Calu3 (cell line): ENCODE measurements around the gene COMMD7. TPM values are rescaled to one million over a fixed set of nuclear protein-coding genes. Genes with fewer than 3 reads are reported as not detected.
"Not testable (repeated sequence)": the region's sequence is repeated elsewhere in the genome, so short reads cannot be mapped to it uniquely, and the experiment has no call there.

ENCODE experiments used
- BruUV-seq: library from RNA; stranded (reverse); fragments of 400-500 nt; replicated peaks from 2 replicates; lab custom pipeline; 2021; lab: Mats Ljungman, UMichigan
- CTCF ChIA-PET: fragments of 300-600 bp; sonication (Branson Sonifier 250); formaldehyde crosslinking; loops from one replicate; lab custom pipeline; 2022; ENCODE audit warnings: antibody characterized with exemption; lab: Charles Lee
- DNase-seq: peaks from one replicate; pipeline ENCODE4 v3.0.0; 2022
- H3K27ac Mint-ChIP-seq: one replicate; pipeline ENCODE4 v1.8.0; 2022; ENCODE audit warnings: mixed read lengths; ENCODE audit not compliant: unreplicated experiment
- H3K27me3 Mint-ChIP-seq: one replicate; pipeline ENCODE4 v1.8.0; 2022; ENCODE audit warnings: mixed read lengths; ENCODE audit not compliant: unreplicated experiment
- H3K36me3 Mint-ChIP-seq: one replicate; pipeline ENCODE4 v1.8.0; 2022; ENCODE audit warnings: mild to moderate bottlenecking, moderate library complexity, mixed read lengths; ENCODE audit not compliant: insufficient read depth, unreplicated experiment
- H3K4me1 Mint-ChIP-seq: one replicate; pipeline ENCODE4 v1.8.0; 2022; ENCODE audit warnings: mild to moderate bottlenecking, low read depth, mixed read lengths; ENCODE audit not compliant: unreplicated experiment
- H3K4me3 Mint-ChIP-seq: one replicate; pipeline ENCODE4 v1.8.0; 2022; ENCODE audit warnings: mild to moderate bottlenecking, low read depth, moderate library complexity, mixed read lengths; ENCODE audit not compliant: unreplicated experiment
- H3K9me3 Mint-ChIP-seq: one replicate; pipeline ENCODE4 v1.8.0; 2022; ENCODE audit warnings: low read depth, mixed read lengths; ENCODE audit not compliant: unreplicated experiment
- intact Hi-C: fragments of 100-400 bp; cut with micrococcal nuclease; formaldehyde crosslinking; loops from one replicate; pipeline ENCODE4 v1.10.0; 2022; ENCODE audit not compliant: unreplicated experiment
- total RNA-seq: library from RNA; stranded (reverse); gene quantifications from 2 replicates; pipeline ENCODE4 v1.2.3, GENCODE V29; 2022
- TF ChIP-seq, protein P1 (sequence below): fragments of 200-600 bp; IDR thresholded peaks from one replicate; pipeline ENCODE4 v1.8.0; 2022; ENCODE audit warnings: antibody characterized with exemption; ENCODE audit not compliant: unreplicated experiment

COMMD7 gene
- total RNA-seq, 1 experiment from 2014 or later, result 56.0 TPM

DNA sequence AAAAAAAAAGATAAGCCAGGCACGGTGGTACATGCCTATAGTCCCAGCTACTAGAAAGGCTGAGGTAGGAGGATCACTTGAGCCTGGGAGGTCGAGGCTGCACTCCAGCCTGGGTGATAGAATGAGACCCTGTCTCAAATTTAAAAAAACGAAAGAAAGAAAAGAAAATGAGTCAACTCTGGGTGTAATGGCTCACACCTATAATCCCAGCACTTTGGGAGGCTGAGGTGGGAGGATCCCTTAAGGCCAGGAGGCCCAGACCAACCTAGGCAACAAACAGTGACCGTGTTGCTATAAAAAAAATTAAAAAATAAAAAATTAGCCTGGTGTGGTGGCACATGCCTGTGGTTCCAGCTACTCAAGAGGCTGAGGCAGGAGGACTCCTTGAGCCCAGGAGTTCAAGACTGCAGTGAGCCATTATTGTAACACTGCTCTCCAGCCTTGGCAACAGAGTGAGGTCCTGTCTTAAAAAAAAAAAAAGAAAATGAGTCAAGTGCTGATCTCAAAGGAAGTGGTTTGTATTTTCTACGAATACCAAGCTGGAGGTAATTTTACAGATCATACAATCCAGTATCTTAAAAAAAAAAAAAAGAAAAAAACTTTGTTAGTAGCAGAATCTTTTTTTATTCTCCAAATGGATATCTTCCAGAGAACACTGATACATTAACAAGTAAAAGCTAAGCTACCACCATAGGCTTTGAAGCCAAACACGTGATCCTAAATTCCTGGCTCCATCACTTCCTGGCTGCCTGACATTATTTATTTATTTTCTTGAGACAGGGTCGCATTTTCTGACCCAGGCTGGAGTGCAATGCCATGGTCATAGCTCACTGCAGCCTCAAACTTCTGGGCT lies 5.7 kb downstream of the COMMD7 start:
- H3K27me3 Mint-ChIP-seq, result no peaks in the 10 kb centered on the region
- TF ChIP-seq, protein P1, sequence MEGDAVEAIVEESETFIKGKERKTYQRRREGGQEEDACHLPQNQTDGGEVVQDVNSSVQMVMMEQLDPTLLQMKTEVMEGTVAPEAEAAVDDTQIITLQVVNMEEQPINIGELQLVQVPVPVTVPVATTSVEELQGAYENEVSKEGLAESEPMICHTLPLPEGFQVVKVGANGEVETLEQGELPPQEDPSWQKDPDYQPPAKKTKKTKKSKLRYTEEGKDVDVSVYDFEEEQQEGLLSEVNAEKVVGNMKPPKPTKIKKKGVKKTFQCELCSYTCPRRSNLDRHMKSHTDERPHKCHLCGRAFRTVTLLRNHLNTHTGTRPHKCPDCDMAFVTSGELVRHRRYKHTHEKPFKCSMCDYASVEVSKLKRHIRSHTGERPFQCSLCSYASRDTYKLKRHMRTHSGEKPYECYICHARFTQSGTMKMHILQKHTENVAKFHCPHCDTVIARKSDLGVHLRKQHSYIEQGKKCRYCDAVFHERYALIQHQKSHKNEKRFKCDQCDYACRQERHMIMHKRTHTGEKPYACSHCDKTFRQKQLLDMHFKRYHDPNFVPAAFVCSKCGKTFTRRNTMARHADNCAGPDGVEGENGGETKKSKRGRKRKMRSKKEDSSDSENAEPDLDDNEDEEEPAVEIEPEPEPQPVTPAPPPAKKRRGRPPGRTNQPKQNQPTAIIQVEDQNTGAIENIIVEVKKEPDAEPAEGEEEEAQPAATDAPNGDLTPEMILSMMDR, result no peak
- H3K27ac Mint-ChIP-seq, result no peak overlapping the region
- peaks cover 7% of the 10 kb centered on the region for H3K36me3 Mint-ChIP-seq
- no peak for DNase-seq
- H3K4me3 Mint-ChIP-seq, result no peak overlapping the region
- no peaks in the 10 kb centered on the region for H3K9me3 Mint-ChIP-seq
- peaks cover 8% of the 10 kb centered on the region for H3K4me1 Mint-ChIP-seq
- no TSS peak for BruUV-seq
- intact Hi-C loops, result no loop called here
- CTCF ChIA-PET, result interaction anchor here (0.6 to 0.7 kb wide), 3 partner anchors 10 to 145 kb away, joined by 3 to 9 read pairs (median 4); no protein-coding TSS in a partner anchor

GRCh38 chr20:32731882-32732266 lies 11.4 kb downstream of the COMMD7 start:
- peak; percentile 35 for DNase-seq
- H3K27ac Mint-ChIP-seq, result peak overlapping the region; percentile 86
- no TSS peak for BruUV-seq
- peaks cover 27% of the 10 kb centered on the region for H3K4me1 Mint-ChIP-seq
- H3K27me3 Mint-ChIP-seq, result no peaks in the 10 kb centered on the region
- H3K36me3 Mint-ChIP-seq, result peaks cover 15% of the 10 kb centered on the region
- peak overlapping the region; percentile 45 for H3K4me3 Mint-ChIP-seq
- CTCF ChIA-PET, result interaction anchor here (1.5 to 1.6 kb wide), 3 partner anchors 11 to 46 kb away, joined by 7 to 11 read pairs (median 8); partner anchors contain the start of gene COMMD7
- H3K9me3 Mint-ChIP-seq, result no peaks in the 10 kb centered on the region
- intact Hi-C loops, result loop anchor here (2.0 to 5.0 kb wide), 2 partner anchors 31 to 45 kb away; partner anchors contain the start of gene DNMT3B
- TF ChIP-seq, protein P1, result no peak

GRCh38 chr20:32729334-32729733 lies 13.9 kb downstream of the COMMD7 start:
- Mint-ChIP-seq H3K4me1 (peaks cover 27% of the 10 kb centered on the region), H3K36me3 (peaks cover 25% of the 10 kb centered on the region)
- H3K27me3 Mint-ChIP-seq, intact Hi-C loops, DNase-seq, H3K9me3 Mint-ChIP-seq, H3K4me3 Mint-ChIP-seq, BruUV-seq, H3K27ac Mint-ChIP-seq: not testable (repeated sequence)
- CTCF ChIA-PET, result interaction anchor here (1.0 kb wide), 1 partner anchor 49 kb away, joined by 3 read pairs; no protein-coding TSS in a partner anchor

GRCh38 chr20:32728435-32728834 lies 14.8 kb downstream of the COMMD7 start:
- DNase-seq, BruUV-seq, H3K27ac Mint-ChIP-seq, H3K4me3 Mint-ChIP-seq, H3K9me3 Mint-ChIP-seq, intact Hi-C loops, H3K27me3 Mint-ChIP-seq: not testable (repeated sequence)
- Mint-ChIP-seq H3K4me1 (peaks cover 27% of the 10 kb centered on the region), H3K36me3 (peaks cover 25% of the 10 kb centered on the region)
- CTCF ChIA-PET, result interaction anchor here (0.6 kb wide), 1 partner anchor 618 kb away, joined by 4 read pairs; no protein-coding TSS in a partner anchor

DNA sequence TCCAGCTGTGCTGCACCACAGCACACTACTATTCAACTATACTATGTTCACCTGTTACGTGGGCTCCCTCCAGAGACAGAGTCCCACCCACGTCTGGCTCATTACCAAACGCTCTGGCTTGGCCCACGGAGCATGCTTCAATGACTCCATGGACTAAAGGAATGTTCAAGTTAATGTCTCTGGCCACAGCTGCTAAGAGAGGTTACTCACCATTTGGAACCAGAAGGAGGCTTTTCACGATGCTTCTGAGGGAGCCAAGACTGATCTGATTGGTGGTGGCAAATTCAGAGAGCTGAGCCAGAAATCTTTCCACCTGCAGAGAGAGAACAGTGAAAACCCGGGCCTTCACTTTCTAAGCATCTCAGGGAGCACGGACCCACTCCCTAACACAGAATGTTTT lies 15.6 kb downstream of the COMMD7 start:
- Mint-ChIP-seq H3K4me3 (no peak overlapping the region), H3K4me1 (peaks cover 27% of the 10 kb centered on the region), H3K27me3 (no peaks in the 10 kb centered on the region), H3K27ac (no peak overlapping the region), H3K9me3 (no peaks in the 10 kb centered on the region), H3K36me3 (peaks cover 25% of the 10 kb centered on the region)
- DNase-seq, result no peak
- TF ChIP-seq, protein P1, result no peak
- intact Hi-C loops, result no loop called here
- CTCF ChIA-PET, result no interaction called here
- BruUV-seq, result no TSS peak
